HUES48 (cell line): Measurements from ENCODE around the gene ZNF521.

Source experiments
- H3K27ac ChIP-seq: one replicate; pipeline ENCODE4 v1.7.0; 2013; ENCODE audit warnings: low read depth, low read length, inconsistent platforms
- H3K27me3 ChIP-seq: 2 replicates; pipeline ENCODE4 v1.6.1; 2013; ENCODE audit warnings: mild to moderate bottlenecking, low read length; ENCODE audit not compliant: control insufficient read depth, insufficient read depth
- H3K36me3 ChIP-seq: 2 replicates; pipeline ENCODE4 v1.6.1; 2013; ENCODE audit warnings: low read length; ENCODE audit not compliant: control insufficient read depth, insufficient read depth
- H3K4me1 ChIP-seq: 2 replicates; pipeline ENCODE4 v1.6.1; 2013; ENCODE audit warnings: mild to moderate bottlenecking, low read length; ENCODE audit not compliant: control insufficient read depth, insufficient read depth
- H3K4me3 ChIP-seq: 2 replicates; pipeline ENCODE4 v1.5.1; 2013; ENCODE audit warnings: mild to moderate bottlenecking, low read depth, low read length
- H3K9ac ChIP-seq: 2 replicates; pipeline ENCODE4 v1.6.1; 2013; ENCODE audit warnings: mild to moderate bottlenecking, low read depth, low read length, moderate library complexity
- H3K9me3 ChIP-seq: 2 replicates; pipeline ENCODE4 v1.6.1; 2013; ENCODE audit warnings: low read length; ENCODE audit not compliant: control insufficient read depth, insufficient read depth

The ZNF521 gene

DNA sequence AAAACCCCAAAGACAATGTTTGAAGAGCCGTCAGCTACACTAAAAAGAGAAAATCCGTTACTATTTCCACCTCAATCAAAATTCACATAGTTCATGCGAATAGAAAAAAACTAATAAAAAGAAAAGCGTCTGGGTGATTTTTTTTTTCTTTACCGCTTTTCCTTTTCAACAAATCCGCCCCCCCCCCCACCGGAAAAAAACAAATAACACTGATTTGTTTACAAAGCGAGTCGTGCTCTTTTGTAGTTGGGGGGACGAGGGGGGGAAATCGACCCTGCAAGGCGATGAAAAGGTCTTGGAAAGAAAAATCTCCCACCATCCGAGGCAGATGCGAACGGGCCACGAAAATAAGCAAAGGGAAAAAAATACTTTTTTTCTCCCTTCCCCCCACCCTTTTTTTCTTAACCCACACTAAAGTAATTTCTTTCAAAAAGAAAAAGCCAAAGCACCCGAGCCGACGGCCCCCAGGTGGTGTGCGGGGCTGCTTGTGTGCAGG is 638 bp downstream of the ZNF521 start:
- Histone ChIP-seq H3K36me3 (no peaks in the 10 kb centered on the region), H3K4me3 (peak overlapping the region; percentile 86), H3K27me3 (peaks cover 71% of the 10 kb centered on the region), H3K9ac (peak overlapping the region; percentile 51), H3K27ac (peak overlapping the region; percentile 94), H3K4me1 (peaks cover 14% of the 10 kb centered on the region), H3K9me3 (no peaks in the 10 kb centered on the region)

DNA sequence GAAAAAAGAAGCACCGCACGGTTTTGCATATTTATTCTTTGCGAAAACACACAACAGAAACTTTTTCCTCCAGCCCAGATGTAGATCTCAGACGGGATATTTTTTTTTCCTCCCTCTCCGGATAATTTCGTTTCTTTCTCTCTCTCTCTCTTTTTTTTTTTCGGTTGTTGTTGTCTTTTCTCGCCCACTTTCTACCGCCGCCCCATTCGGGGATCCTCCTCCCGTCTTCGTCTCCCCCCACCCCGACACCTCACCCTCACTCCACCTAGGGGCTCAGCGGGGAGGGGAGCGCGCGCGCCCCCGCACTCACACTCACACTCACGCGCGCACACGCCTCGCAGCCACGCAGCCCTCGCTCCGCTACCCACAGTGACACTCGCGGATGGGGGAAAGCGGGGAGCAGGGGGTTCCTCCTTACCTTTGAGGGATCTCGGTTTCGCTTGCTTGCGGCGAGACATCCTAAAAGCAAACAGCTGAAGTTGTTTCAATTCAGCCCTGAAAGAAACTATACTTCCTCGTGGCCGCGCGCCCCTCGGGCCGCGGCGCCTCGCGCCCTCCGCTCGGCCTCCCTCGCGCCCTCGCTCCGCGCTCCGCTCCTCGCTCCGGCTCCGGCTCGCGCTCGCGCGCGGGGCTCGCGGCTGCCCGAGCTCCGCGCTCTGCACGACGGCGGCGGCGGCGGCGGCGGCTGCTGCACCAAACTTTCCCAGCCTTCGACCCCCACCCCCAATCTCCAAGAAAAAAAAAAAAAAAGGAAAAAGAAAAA is 1.3 kb downstream of the ZNF521 start:
- Histone ChIP-seq H3K36me3 (no peaks in the 10 kb centered on the region), H3K4me1 (peaks cover 14% of the 10 kb centered on the region), H3K9me3 (no peaks in the 10 kb centered on the region), H3K9ac (peak overlapping the region; percentile 51; the same call in 1 of the 2 replicates), H3K4me3 (peak overlapping the region; percentile 86), H3K27ac (peak overlapping the region; percentile 94), H3K27me3 (peaks cover 77% of the 10 kb centered on the region)

DNA sequence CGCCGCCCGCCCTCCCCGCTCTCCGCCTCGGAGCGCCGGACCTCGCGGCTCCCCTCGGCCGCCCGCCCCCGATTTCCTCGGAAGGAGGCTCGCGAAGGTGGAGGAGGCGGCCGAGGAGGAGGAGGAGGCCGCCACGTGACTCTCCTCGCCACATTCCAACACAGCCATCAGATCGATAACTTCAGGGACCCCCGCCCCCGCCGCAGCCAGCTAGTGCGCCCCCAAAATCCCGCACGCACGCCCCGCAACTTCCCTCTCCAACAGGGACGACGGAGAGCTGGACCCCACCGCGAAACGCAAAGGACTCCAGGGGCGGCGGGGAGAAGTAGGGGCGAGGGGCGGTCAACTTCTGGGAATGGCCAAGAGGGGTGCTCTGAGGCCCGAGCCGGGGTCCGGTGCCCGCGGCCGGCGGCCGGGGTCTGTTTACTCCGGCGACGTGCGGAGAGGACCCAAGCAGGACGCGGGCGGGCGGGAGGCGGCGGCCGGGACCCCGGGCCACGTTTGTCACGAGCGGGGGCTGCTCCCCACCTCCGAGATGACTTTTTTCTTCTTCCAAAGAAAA is 2.0 kb downstream of the ZNF521 start:
- H3K36me3 ChIP-seq = no peaks in the 10 kb centered on the region
- H3K4me3 ChIP-seq = peak overlapping the region; percentile 86
- peaks cover 80% of the 10 kb centered on the region for H3K27me3 ChIP-seq
- H3K9me3 ChIP-seq = no peaks in the 10 kb centered on the region
- peak overlapping the region; percentile 78 for H3K27ac ChIP-seq
- peaks cover 14% of the 10 kb centered on the region for H3K4me1 ChIP-seq
- peak overlapping the region; percentile 51 for H3K9ac ChIP-seq

DNA sequence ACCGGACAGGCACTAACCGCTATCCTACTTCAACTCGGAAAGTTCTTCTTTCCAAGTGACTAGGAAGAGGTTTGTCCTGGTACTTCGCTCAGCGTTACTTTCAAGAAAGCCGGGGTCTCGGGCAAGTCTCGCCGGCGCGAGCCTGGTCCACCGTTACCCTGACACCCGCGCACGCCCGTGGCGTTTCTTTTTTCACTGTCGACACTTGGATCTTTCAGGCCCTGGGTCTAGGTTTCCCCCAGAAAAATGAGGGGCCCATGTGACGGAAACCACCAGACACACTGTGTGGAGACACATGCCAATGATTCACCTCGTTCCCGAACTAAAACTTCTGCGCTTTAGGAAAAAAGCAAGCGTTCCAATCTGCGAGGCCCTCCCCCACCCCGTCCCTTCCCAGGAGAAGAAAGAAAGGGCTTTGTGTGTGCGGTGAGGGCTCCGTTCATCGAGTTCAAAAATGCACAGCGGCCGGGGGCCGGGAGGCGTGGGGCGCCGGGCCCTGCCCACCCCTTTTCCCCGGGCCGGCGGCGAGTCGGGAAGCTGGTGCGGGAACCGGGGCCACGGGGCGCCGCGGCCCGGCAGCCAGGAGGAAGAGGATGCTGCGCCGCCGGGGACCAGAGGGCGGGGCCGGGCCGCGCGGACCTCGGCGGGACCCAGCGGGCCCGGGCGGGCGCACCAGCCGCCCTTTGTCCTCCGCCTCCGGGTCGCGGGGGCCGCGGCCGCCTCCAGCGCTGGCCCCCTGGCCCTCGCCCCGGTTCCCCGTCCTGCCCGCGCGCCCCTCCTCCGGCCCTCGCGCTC is 2.6 kb downstream of the ZNF521 start:
- peaks cover 14% of the 10 kb centered on the region for H3K4me1 ChIP-seq
- H3K9ac ChIP-seq = peak overlapping the region; percentile 51
- H3K36me3 ChIP-seq = no peaks in the 10 kb centered on the region
- H3K4me3 ChIP-seq = peak overlapping the region; percentile 86
- H3K9me3 ChIP-seq = no peaks in the 10 kb centered on the region
- H3K27me3 ChIP-seq = peaks cover 79% of the 10 kb centered on the region
- H3K27ac ChIP-seq = peak overlapping the region; percentile 78

DNA sequence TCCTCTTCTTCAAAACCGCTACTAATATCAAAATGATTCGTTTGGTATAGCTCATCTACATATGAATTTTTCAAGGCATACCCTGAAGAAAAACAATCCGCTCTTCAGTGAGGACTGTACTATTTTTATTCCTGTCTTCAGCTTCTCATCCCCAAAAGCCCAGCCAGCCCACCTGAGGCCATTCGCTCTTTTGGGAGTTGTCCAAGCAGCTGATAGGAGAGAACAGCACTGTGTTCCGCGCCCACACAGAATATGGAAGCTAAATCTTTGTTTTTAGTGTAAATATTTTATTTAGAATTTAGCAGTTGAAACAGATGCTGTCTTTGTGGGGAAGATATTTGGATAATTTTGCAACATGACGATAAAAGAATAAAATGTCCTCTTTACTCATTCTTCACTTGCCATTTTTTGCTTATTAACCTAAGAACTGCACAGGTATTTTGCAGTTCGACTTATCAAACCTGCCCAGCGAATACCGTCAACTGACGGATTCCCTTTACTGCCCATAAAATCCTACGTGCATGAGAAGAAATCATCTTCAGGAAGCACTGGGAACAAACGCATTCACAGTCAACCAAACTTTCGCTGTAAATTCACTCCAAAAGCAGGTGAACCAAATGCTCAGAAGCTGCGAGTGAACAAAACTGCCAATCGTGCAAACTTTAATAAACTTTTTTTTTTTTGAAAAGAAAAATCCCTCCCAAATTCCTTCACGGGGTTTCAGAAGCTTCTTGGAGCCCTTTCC is 3.4 kb downstream of the ZNF521 start:
- Histone ChIP-seq H3K4me1 (peaks cover 14% of the 10 kb centered on the region), H3K27me3 (peaks cover 71% of the 10 kb centered on the region), H3K9me3 (no peaks in the 10 kb centered on the region), H3K4me3 (peak overlapping the region; percentile 86), H3K9ac (no peak overlapping the region; the same call in 1 of the 2 replicates), H3K27ac (peak overlapping the region; percentile 73), H3K36me3 (no peaks in the 10 kb centered on the region)

DNA sequence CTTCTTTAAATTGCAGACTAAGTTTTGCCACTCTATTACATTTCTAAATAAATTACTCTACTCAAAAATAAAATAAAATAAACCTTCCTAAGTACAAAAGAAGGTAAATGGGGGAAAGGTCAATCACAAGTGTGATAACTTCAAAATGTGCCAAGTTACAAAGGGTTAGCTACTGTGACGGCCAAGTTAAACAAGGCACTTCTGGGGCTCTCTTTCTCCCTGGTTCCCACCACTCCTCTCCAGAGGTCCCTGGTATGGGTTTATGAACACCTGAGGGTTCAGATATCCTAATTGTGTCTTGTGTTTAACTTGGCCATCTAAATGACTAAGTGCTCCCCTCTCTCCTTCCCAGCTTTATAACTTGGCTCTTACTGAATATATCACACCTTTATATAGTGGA is 5.4 kb downstream of the ZNF521 start:
- peaks cover 60% of the 10 kb centered on the region for H3K27me3 ChIP-seq
- H3K9ac ChIP-seq = no peak overlapping the region
- H3K4me1 ChIP-seq = peaks cover 10% of the 10 kb centered on the region; the same call in 1 of the 2 replicates
- no peaks in the 10 kb centered on the region for H3K9me3 ChIP-seq
- H3K4me3 ChIP-seq = no peak overlapping the region
- no peaks in the 10 kb centered on the region for H3K36me3 ChIP-seq
- no peak overlapping the region for H3K27ac ChIP-seq

DNA sequence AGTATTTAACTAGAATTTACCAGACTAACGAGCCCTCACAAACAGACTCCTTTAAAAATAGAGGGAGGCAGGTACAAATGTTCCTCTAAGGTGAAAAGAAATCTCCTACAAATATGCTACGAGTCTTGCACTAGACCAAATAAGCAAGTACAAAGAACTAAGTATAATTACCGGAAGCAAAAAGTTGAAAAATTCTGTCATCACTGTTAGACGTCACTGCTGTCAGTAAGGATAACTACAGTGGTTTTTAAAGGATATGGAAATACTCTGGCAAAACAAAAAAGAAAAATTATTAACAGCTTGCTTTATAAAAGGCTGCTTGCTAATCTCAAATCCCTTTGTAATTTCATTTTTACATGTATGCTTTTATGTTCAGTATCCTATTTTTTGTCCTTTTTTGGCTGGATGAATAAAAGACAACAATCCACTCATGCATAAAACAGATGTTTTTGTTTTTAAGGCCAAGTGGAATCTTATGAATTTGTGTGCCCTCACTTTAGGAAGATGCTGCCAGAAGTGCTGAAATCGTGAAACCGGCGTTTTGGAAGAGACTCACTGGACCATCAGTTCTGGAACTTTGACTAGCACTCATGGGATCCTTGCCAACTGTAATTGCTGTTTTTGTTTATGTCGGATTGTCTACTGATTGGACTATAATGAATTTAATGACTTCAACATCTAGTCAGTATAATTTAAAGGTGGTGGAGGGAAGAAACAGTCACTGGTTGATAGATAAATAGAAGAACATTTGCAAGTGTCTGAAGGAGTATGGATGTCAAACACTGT is 6.7 kb downstream of the ZNF521 start:
- H3K9ac ChIP-seq = no peak overlapping the region
- peaks cover 10% of the 10 kb centered on the region; the same call in 1 of the 2 replicates for H3K4me1 ChIP-seq

DNA sequence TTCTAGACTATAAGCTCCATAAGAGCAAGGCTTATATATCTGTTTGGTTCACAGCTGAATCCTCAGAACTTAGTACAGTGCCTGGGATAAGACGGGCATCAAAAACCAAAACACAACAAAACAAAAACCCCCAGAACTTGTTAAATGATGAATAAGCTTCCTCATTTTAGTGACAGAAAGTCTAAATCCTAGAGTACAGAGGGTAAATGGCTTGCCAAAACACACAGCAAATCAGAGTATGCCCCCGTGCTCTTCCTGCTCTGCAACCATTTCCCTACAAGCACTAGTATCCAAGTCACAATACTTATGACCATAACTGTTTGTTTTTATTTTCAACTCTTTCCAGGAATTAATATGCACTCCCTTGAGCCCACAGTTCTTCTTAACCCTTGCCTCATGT is 10.1 kb downstream of the ZNF521 start:
- no peaks in the 10 kb centered on the region for H3K36me3 ChIP-seq
- no peak overlapping the region for H3K4me3 ChIP-seq
- H3K9me3 ChIP-seq = no peaks in the 10 kb centered on the region
- H3K4me1 ChIP-seq = no peaks in the 10 kb centered on the region
- peaks cover 23% of the 10 kb centered on the region for H3K27me3 ChIP-seq
- no peak overlapping the region for H3K9ac ChIP-seq
- no peak overlapping the region for H3K27ac ChIP-seq

More for the DNA sequence above, 6.7 kb downstream of the ZNF521 start:
- Histone ChIP-seq H3K4me3 (no peak overlapping the region), H3K27ac (no peak overlapping the region), H3K27me3 (peaks cover 54% of the 10 kb centered on the region), H3K36me3 (no peaks in the 10 kb centered on the region), H3K9me3 (no peaks in the 10 kb centered on the region)

DNA sequence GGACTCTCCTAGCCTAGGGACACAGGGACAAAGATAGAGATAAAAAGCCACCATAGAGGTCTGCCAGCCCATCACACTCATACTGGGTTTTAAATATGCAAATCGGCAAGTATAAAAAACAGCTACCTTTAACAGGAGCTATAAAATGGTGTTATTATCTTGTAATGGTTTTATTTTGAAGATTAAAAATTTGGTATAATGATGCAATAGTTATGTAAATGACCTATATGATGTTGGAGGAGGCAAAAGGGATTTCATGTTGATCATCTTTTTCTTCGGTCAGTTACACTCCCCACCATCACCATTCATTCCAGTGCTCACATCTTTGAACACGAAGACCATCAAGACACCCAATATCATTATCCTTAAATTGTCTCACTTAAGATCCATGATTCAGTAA is 11.2 kb downstream of the ZNF521 start:
- H3K4me3 ChIP-seq = no peak overlapping the region
- no peaks in the 10 kb centered on the region for H3K36me3 ChIP-seq
- H3K4me1 ChIP-seq = no peaks in the 10 kb centered on the region
- no peak overlapping the region for H3K9ac ChIP-seq
- no peak overlapping the region for H3K27ac ChIP-seq
- no peaks in the 10 kb centered on the region for H3K9me3 ChIP-seq
- peaks cover 13% of the 10 kb centered on the region for H3K27me3 ChIP-seq

DNA sequence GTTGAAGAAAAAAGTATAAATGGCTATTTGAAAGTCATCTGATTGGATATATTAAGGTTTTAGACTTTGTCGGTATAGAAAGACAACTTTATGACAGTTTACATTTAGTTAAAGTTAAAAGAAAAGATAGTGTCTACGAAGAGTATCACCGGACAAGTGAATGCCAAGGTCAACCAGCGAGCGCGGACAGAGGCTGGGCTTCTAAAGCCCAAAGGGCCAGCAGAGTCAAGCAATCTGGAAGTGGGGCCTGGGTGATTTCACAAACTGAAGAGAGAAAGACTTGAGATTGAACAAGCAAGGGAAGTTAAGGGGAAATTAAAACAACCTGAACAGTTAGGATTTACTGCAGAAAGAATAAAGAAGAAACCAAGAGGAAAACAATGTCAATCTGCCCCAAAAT is 16.3 kb downstream of the ZNF521 start:
- H3K4me3 ChIP-seq = no peak overlapping the region
- H3K4me1 ChIP-seq = no peaks in the 10 kb centered on the region
- H3K27me3 ChIP-seq = no peaks in the 10 kb centered on the region
- H3K27ac ChIP-seq = no peak overlapping the region
- no peak overlapping the region for H3K9ac ChIP-seq
- H3K36me3 ChIP-seq = no peaks in the 10 kb centered on the region
- no peaks in the 10 kb centered on the region for H3K9me3 ChIP-seq
